SIG-M5 treated with dmso at 0.1 percent for 504 hours (cell line): Measurements from ENCODE around the gene NFATC3.
A peak's percentile ranks its signal among the peaks of the same experiment; 100 is the strongest.
"Not testable (repeated sequence)": the region's sequence is repeated elsewhere in the genome, so short reads cannot be mapped to it uniquely, and the experiment has no call there.

Experiments used
- DNase-seq: peaks from one replicate; lab custom pipeline; 2025; ENCODE audit not compliant: unreplicated experiment; lab: John Stamatoyannopoulos, UW

Gene NFATC3

GRCh38 chr16:68088130-68088972, 3.2 kb downstream of the NFATC3 start:
- DNase-seq = no peak

- DNase-seq = no peak
Observed at GRCh38 chr16:68089067-68089466, 3.9 kb downstream of the NFATC3 start.

GRCh38 chr16:68090130-68090529, 5.0 kb downstream of the NFATC3 start:
- peak; percentile 64 for DNase-seq

DNA sequence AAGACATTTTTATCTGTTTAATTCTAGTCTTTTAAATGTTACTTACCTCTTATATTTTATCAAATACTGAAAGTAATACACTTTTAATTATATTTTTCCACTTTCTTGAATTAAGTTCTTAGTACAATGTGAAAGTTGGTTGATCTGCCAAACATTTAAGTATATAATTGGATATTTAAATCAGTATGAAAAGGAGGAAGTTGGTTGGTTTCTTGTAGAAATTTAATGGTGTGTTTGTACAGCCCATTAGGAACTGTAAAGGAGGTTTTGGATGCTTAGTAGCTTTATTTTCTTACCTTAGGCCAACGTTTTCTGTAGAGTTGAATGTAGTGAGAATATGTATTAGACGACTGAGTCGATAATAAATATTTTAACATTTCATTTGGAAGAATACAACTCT, 5.4 kb downstream of the NFATC3 start:
- peak; percentile 49 for DNase-seq

DNA sequence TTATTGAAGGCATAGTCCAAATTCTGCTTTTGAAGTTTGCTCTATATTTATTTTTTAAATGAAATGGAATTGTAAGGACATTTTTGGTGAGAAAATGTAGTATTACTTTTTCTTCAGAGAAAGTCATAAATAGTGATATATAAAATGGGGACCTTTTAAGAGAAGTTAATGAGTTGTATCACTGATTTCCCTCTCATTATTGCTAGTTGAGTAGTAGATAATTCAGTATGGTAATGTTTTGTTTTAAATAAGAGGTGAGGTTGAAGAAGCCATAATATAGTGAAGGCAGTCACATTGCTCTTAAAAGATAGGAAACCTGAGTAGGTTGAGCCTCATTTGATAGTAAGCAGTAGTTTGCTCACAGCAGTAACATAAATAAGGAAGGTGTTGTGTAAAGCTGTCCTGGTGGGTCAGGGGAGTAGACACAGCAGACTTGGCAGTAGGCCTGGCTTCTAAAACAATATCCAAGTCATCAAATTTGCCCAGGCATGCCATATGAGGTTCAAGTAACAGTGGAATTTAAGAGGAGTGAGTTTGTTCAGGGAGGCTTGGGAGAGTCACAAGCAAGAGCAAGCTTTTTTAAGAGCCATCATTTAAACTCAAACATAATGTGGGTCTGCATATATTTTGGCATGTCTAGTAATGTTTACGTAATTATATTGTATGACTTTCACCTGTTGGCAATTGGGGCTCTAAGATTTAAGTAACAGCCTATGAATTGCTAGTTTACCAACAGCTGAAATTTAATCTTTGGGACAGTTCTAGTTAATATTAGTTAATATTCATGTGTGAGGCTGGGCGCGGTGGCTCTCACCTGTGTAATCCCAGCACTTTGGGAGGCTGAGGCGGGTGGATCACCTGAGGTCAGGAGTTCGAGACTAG, 6.5 kb downstream of the NFATC3 start:
- peak; percentile 18 for DNase-seq

- DNase-seq = not testable (repeated sequence)
Observed at GRCh38 chr16:68092275-68092674, 7.1 kb downstream of the NFATC3 start.

DNA sequence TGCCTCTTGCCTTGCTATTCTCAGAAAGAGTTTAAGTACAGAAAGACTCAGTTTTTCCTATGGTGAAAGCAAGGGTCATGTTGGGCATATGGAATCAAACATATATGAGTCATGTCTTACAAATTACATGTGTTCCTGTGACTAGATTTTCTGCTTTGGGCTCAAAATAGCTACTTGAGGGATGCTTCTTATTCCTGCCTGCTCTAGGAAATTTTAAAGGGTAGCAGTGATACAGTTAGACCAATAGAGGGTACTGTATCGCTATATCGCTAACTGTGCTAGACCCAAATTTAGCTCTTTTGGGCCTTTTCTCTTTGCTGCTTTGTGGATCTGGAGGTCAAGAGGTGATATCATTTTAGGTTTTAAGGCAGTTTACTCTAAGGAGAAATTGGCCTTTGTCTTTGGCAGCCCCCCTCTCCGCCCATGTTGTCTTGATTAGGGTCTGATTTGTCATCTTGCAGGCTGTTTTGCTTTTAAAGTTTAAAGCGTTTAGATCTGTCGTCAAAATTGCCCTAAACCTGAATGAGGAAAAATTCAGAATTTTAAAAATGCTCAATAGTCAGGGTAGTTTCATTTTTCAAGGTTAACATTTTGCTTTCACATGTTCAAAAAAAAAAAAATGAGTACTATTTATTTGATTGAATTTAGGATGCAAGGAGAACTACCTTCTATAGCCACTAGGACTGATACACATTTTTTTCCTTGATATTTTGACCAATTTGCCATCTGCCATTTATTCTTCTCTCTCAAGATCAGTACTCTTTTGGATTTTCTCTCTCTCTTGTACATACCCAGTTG, 8.8 kb downstream of the NFATC3 start:
- DNase-seq = peak; percentile 44

DNA sequence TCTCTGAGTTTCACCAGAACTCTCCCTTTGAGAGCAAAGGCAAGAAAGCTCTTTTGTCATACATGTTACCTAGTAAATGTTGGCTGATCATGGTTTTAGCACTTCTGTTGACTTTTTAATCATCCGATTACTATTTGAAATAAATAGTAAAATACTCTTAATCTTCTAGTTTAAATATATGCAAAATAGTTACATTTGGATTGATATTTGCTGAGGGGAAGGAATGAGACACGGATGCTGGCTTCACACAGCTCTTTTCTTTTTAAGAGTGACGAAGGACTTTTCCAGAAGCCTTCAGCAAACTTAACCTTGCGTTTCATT, 9.4 kb downstream of the NFATC3 start:
- DNase-seq = no peak

GRCh38 chr16:68096491-68096890, 11.3 kb downstream of the NFATC3 start:
- DNase-seq = no peak

GRCh38 chr16:68097088-68097487, 11.9 kb downstream of the NFATC3 start:
- DNase-seq = no peak

- no peak for DNase-seq
Observed at GRCh38 chr16:68097895-68098294, 12.7 kb downstream of the NFATC3 start.

- DNase-seq = no peak
Observed at GRCh38 chr16:68100488-68100887, 15.3 kb downstream of the NFATC3 start.

GRCh38 chr16:68105611-68106010, 20.4 kb downstream of the NFATC3 start:
- DNase-seq = no peak

DNA sequence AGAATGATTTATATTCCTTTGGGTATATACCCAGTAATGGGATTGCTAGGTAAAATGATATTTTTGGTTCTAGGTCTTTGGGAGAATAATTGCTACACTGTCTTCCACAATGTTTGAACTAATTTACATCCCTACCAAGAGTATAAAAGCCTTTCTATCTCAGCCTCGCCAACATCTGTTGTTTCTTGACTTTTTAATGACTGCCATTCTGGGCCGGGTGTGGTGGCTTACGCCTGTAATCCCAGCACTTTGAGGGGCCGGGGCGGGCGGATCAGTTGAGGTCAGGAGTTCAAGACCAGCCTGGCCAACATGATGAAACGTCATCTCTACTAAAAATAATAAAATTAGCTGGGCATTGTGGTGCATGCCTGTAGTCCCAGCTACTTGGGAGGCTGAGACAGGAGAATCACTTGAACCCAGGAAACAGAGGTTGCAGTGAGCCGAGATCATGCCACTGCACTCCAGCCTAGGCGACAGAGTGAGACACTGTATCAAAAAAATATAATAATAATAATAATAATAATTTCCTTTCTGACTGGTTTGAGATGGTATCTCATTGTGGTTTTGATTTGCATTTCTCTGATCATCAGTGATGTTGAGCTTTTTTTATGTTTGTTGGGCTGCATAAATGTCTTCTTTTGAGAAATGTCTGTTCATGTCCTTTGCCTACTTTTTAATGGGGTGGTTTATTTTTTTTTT, 22.2 kb downstream of the NFATC3 start:
- not testable (repeated sequence) for DNase-seq

DNA sequence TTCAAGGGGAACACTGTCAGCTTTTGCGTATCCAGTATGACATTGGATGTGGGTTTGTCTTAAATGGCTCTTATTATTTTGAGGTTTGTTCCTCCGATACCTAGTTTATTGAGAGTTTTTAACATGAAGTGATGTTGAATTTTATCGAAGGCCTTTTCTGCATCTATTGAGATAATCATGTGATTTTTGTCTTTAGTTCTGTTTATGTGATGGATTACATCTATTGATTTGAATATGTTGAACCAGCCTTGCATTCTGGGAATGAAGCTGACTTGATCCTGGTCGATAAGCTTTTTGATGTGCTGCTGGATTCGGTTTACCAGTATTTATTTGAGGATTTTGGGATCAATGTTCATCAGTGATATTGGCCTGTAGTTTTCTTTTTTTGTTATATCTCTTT, 24.0 kb downstream of the NFATC3 start:
- not testable (repeated sequence) for DNase-seq

DNA sequence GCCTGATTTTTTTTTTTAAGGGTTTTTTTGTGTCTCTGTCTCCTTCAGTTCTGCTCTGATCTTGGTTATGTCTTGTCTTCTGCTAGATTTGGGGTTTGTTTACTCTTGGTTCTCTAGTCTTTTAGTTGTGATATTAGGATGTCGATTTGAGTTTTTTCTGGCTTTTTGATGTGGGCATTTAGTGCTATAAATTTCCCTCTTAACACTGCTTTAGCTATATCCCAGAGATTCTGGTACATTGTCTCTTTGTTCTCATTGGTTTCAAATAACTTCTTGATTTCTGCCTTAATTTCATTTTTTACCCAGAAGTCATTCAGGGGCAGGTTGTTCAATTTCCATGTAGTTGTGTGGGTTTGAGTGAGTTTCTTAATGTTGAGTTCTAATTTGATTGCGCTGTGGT, 25.4 kb downstream of the NFATC3 start:
- not testable (repeated sequence) for DNase-seq

- DNase-seq = no peak
Observed at GRCh38 chr16:68111379-68111778, 26.2 kb downstream of the NFATC3 start.

DNA sequence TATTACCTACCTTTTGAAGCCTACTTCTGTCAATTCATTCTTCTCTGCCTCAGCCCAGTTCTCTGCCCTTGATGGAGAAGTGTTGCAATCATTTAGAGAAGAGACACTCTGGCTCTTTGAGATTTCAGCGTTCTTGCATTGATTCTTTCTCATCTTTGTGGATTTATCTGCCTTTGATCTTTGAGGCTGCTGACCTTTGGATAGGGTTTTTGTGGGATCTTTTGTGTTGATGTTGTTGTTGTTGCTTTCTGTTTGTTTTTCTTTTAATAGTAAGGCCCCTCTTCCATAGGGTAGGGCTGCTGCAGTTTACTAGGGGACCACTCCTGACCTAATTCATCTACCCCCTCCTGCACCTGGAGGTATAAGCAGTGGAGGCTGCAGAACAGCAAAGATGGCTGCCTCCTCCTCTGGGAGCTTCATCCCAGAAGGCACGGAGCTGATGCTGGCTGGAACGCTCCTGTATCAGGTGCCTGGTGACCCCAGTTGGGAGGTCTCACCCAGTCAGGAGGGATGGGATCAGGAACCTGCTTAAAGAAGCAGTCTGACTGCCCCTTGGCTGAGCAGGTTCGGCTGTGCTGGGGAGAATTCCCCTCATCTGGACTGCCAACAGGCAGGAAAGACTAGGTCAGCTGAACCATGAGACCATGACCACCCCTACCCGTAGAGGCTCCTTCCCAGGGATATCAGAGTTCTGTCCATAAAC, 28.0 kb downstream of the NFATC3 start:
- peak; percentile 30 for DNase-seq

DNA sequence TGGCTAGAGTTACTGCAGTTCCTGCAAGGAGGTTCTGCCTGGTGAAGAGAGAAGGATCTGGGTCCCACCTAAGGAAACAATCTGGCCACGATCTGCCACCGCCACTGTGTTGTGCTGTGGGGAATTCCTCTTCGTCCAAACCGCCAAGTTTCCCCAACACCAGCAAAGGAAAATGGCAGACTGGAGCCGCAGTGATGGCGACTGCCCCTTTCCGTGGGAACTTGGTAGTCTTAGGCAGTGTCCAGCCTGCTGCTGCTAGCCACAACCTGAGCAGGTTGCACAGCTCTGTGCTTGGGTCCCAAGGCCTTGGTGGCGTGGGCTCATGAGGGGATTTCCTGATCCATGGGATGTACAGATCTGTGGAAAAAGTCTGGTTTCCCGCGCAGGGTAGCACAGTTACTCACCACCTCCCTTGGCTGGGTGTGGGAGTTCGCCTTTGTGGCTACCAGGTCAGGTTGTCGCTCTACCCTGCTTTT, 28.6 kb downstream of the NFATC3 start:
- no peak for DNase-seq

DNA sequence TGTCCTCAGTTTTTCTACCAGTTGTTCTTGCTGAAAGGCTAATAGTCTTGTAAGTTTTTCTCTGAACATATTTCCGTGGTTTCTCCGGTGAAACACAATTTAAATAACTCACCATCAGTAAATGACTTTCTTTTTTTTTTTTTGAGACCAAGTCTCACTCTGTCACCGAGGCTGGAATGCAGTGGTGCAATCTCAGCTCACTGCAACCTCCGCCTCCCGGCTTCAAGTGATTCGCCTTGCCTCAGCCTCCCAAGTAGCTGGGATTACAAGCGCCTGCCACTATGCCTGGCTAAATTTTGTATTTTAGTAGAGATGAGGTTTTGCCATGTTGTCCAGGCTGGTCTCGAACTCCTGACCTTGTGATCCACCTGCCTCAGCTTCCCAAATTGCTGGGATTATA, 29.8 kb downstream of the NFATC3 start:
- not testable (repeated sequence) for DNase-seq
